ENCODE data around the gene PPP1R1C.

Gene PPP1R1C

GRCh38 chr2:181972431-181973170 lies 13.1 kb upstream of the PPP1R1C start:
- no peak for DNase-seq

DNA sequence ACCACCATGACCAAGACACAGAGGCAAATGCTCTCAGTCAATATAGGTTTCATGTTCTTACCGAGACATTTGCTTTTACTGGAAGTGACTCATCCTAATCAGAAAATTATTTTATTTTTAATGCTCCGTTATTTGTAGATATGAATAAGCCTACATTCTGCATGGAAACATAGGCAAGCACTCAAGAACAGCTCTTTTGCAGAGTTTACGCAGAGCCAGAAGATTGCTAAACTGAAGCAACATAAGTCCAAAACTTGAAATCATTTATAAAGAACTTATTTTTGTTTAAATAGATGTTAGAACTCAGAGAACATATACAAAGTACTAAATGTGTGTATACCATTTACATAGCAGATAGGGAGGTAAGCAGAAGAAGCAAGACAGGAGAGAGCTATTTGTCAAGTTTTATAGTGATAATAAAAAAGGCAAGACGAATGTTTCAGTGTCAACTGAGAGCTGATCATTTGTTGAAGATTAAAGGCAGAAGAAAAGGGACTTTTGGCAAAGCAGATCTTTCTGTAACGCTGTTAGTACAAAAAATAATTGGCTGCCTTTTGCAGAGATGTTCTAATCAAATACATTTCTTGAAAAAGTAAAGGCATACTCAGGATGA lies 12.4 kb upstream of the PPP1R1C start:
- DNase-seq: no peak

DNA sequence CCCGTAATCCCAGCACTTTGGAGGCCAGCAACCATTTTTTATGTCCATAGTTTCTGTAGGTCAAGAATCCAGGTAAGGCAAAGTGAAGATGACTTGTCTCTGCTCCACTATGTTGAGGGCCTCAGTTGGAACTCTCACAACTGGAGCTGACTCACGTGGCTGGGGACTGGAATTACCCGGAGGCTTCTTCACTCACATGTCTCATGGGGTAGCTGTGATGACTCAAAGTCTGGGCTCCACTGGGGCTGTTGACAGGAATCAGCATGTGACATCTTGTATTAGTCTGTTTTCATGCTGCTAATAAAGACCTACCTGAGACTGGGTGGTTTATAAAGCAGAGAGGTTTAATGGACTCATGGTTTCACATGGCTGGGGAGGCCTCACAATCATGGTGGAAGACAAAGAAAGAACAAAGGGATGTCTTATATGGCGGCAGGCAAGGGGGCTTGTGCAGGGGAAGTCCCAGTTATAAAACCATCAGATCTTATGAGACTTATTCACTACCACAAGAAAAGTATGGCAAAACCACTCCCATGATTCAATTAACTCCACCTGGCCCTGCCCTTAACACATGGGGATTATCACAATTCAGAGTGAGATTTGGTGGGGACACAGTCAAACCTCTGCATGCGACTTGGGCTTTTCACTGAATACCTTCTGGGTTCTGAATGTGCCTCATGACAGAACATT lies 7.8 kb upstream of the PPP1R1C start:
- no peak for DNase-seq

- DNase-seq: no peak
Observed at GRCh38 chr2:181978351-181979150, 7.1 kb upstream of the PPP1R1C start.

- DNase-seq: no peak
Observed at GRCh38 chr2:181984060-181984459, 1.6 kb upstream of the PPP1R1C start.

DNA sequence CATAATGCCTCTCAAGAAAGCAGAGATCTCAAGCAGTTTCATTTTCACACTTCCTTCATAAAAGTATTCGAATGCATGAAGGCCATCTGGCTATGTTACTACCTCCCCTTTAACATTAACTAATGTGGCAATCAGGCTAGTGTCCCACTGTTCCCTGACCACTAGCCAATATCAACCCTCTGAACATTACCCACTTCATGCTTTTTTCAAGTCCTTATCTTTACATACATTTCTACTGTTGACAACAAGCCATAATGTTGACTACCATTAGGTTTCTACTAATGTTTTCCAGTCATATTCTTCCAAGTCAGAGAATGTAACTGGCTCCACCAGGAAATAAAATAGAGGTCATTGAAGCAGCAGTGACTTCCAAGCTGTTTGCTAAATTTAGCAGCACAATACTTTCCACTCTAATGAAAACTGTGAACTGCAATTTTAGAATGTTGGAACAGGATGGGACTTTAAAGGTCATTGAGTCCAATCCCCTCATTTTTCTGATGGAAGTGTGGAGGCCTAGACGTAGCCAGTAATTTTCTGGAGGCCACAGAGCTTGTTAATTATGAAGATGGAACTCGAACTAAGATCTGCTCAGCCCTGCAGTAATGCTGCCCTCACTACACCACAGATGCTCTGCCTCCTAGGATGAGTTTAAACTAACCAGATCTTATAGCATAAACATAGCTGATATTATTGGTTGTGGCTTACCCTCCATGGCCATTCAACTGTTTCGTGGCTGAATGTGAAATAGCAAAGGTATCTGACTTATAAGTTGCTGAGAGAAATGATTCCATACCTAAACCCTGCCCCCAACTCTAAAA lies 630 bp upstream of the PPP1R1C start:
- no peak for DNase-seq

DNA sequence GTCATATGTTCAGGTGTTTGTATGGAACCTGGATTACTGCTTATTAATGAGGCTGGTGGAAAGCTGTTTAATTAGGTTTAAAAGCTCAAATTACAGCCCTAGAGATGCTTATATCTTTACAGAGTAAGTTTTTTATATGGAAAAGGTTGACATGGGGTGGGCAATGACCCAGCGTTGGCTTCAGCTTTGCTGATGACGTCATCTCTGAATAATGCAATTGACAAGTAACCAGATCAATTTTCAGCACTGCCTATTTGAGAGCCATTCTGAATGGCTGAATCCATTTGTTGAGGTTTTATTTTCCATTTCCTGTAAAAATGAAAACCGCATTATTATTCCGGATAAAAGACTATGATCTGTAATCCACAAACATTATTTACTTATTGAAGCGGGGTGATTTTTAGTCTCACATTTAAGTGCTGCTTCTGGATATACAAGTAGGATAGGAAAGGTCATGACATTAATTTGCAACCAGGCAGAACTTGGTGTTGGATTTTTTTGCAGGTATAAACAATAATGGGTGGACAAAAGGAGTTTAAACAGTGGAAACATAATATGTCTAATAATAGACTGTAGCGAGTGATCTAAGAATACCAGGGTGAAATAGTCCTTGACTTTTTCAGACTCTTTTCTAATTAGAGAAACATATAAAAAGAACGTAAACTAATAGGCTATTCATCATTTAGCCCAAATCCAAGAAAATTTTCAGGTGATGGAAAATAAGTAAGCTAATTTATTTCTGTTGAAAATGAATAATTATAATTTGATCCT lies 2.7 kb downstream of the PPP1R1C start:
- no peak for DNase-seq

DNA sequence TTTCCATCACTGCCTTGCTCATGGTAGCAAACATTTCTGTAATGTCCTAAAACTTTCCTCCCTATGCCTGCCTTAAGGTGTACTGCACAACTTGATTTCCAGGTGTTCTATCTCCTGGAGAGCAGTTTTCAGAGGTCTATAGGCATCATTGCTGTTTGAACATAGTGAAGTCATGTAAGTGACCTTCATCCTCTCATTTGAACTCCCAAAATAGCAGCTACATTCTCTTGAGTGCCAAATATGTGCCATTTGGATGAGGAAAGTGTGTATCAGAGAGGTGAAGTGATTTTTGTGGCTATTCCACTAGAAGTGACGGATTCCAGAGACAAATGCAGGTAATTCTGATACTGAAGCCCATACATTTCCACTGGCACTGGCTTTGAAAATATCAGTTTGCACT lies 3.4 kb downstream of the PPP1R1C start:
- no peak for DNase-seq

GRCh38 chr2:181991171-181991885 lies 5.7 kb downstream of the PPP1R1C start:
- no peak for DNase-seq

DNA sequence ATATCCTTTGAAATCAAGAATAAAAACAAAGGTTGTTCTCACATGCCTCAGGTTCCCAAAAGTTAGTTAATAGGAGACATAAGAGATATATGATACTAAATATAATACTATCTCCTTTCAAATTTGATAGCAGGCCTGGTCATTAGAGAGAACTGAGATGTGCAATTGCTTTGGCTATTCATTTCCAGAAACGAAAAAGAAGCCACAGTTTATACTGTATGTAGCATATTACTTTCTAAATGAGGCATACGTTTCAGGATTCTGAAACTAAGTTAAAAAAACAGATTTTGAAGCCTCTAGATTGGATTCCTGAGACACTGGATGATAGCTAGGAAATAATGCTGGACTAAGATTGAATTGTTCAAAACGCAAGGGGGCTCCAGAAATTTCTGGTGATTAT lies 7.1 kb downstream of the PPP1R1C start:
- DNase-seq: no peak

GRCh38 chr2:181995289-181995688 lies 9.6 kb downstream of the PPP1R1C start:
- DNase-seq: no peak

GRCh38 chr2:181998041-181998835 lies 12.6 kb downstream of the PPP1R1C start:
- DNase-seq: no peak

GRCh38 chr2:181998891-181999654 lies 13.4 kb downstream of the PPP1R1C start:
- DNase-seq: no peak

DNA sequence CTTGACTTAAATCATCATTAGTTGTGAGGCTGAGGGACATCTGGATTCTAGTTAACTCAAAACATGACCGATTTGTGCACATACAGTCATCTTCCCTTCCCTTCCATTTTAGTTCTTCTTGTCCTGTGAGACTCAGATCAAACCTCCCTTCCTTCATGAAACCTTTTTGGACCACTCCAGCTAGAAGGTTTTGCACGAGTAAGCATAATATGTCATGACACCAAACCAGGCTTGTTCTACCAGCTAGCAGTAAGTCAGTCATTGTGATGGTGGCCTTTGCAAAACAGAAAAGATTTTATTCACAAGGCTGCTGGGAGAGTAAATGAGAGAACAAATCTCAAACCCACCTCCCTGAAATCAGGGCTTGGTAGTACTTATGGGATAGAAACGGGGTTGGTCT lies 14.3 kb downstream of the PPP1R1C start:
- no peak for DNase-seq

GRCh38 chr2:182004945-182005520 lies 19.4 kb downstream of the PPP1R1C start:
- no peak for DNase-seq

DNA sequence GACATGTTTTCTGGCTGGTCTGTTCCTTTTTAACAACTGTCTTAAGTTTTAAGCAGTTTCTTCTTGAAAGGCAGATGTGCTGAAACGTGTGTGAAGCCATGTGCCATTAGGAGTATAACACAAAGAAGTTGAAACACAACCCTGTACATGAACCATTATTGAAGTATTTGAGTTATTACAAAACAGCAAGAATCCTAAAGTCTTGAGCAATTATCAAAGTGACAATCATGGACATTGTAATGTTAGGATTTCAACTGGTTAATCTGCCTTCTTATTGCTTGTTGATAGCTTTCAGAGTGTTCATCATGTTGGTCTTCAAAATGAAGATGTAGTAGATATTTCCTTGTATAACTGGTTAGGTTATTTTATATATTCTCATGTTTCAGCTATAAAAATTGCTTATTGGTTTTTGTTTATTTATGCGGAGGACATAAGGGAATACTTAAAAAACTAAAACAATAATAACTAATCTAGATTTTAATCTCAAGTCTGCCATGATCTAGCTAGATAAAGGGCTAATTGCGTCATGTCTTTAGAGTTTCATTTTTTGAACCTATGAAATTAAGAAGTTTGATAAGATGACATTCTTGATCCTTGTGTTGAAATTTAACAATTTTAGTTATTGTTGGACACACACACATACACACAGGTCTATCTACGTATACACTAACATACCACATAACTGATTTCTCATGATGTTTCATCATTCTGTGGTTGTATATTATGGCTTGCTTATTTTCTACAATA lies 21.1 kb downstream of the PPP1R1C start:
- no peak for DNase-seq

GRCh38 chr2:182014284-182014683 lies 28.6 kb downstream of the PPP1R1C start:
- no peak for DNase-seq
